SKM-1 (cell line): ENCODE measurements around the gene MAGEA11.
"Not testable (repeated sequence)": the region's sequence is repeated elsewhere in the genome, so short reads cannot be mapped to it uniquely, and the experiment has no call there.

Experiments used
- DNase-seq: peaks from one replicate; lab custom pipeline; 2025; ENCODE audit not compliant: unreplicated experiment; lab: John Stamatoyannopoulos, UW

The MAGEA11 gene

DNA sequence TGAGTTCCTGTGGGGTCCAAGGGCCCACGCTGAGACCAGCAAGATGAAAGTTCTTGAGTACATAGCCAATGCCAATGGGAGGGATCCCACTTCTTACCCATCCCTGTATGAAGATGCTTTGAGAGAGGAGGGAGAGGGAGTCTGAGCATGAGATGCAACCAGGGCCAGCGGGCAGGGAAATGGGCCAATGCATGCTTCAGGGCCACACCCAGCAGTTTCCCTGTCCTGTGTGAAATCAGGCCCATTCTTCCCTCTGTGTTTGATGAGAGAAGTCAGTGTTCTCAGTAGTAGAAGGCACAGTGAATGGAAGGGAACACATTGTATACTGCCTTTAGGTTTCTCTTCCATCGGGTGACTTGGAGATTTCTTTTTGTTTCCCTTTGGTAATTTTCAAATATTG is 4.8 kb downstream of the MAGEA11 start:
- no peak for DNase-seq

DNA sequence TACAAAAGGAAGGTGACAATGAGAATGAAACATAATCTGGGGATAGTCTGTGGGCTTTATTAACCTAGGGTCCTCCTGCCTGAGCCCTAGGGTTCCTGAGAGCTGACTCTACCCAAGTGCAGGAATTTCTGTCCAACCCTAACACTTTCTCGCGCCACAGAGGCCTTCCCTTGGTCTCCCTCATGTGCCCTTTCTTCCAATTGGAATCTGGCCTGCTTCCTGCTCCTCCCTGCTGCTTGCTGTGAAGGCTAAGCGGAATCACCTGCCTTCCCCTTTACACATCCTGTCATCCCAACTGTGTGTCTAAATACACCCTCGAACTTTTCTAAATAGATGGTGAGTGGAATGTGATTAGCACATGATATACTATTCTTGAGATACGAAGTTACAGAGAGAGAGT is 5.9 kb downstream of the MAGEA11 start:
- no peak for DNase-seq

DNA sequence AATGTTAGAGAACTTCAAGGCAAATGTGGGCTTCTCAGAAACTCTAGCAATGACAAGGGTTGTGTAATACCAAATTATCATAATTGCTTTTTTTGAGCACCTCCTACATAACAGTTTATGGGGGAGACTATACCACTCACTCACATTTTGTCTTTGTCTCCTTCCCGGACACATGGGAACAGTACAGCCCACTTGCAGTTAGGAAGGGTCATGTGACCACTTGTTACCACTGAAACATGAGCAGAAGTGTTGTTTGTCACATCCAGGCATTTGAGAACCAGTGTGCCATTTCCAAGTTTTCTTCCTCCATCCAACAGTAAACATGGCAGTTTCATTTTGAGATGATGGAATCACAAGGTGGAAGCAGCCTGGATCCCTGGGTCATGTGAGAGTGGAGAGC is 6.9 kb downstream of the MAGEA11 start:
- no peak for DNase-seq

DNA sequence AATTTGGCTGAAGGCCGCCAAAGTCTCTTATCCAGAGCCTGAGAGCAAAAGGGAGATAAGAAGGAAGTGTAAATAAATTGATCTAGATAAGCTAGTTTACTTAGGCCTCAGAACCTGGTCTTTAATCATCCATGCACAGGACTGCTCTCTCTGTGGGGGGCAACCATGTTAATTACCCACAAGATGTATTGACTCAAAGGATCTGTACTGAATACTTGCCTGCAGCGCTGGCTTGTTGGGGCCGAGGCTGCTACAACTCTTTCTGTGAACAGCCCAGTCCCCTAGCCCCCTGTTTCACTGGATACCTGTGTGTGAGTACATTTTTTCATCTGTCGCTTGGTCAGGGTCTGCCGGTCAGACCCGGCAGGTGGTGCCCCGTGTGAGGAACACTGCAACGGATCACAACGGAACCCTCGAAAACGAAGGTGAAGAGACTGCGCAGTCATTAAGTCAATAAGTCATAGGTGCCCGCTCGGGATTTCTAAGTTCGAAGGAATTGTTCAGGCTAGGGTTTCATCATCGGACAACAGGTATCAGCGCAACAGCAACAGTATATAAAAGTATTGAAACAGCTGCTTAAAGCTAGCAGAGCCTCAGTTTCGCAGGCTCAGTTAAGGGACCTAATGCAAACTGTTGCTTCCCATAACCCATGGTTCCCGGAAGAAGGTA is 8.3 kb downstream of the MAGEA11 start:
- DNase-seq: no peak

DNA sequence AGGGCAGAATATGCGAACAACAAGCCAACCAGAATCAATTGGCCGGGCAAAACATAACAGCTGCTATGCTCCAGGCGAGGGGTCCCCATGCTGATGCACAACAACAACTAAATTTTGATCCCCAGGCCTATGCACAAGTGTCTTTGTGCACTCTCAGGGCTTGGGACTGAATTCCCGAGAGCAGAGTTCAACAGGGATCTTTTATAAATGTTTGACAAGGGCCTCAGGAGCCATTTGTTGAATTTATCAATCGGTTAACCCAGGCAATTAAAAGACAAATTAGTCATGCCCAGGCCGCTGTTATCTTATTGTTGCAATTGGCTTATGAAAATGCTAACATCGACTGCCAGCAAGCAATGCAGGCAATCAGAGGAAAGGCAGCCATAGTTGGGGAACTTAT is 9.4 kb downstream of the MAGEA11 start:
- not testable (repeated sequence) for DNase-seq

DNA sequence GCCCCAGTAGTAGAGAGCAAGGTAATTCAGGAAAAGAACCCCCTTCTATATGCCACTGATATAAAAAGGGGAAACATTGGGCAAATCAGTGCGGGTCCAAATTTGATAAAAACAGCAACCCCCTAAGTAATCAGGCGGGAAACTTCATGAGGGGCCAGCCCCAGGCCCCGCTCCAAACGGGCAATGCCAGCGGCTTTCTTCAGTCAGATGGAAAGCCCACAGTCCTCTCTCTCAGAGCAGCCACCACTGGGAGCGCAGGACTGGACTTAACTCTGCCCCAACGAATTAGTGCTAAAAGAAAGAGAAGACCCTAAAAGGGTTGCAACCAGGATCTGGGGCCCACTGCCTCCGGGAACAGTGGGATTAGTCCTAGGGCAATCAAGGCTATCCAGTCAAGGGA is 9.9 kb downstream of the MAGEA11 start:
- no peak for DNase-seq

DNA sequence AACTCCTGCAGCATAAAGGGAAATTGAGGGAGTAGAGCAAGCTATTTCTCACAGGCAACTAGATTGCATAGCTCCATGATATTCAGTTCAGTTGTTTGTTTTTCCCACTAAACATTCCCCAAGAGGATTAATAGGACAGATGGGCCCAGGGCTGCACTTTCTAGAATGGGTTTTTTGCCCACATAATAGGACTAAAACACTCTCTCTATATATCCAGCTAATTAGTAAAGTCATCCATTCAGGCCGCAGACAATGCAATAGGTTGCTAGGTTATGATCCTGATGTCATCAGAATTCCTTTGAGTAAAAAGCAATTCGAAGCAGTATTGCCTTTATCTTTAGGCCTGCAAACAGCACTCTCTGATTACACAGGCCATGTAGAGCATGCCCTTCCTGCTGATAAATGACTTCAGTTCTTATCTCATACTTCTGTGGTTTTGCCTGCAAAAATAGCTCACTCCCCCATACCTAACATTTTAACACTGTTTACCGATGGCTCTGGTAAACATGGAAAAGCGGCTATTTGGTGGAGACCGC is 11.8 kb downstream of the MAGEA11 start:
- DNase-seq: not testable (repeated sequence)

DNA sequence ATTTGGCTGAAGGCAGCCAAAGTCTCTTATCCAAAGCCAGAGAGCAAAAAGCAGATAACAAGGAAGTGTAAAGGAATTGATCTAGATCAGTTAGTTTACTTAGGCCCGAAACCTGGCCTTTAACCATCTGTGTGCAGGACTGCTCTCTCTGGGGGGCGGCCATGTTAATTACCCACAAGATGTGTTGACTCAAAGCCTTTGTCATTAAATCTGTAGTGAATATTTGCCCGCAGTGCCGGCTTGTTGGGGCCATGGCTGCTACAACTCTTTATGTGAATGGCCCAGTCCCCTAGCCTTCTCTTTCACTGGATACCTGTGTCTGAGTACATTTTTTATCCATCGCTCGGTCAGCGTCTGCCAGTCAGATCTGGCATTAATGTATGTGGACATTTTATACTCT is 15.4 kb downstream of the MAGEA11 start:
- DNase-seq: not testable (repeated sequence)

DNA sequence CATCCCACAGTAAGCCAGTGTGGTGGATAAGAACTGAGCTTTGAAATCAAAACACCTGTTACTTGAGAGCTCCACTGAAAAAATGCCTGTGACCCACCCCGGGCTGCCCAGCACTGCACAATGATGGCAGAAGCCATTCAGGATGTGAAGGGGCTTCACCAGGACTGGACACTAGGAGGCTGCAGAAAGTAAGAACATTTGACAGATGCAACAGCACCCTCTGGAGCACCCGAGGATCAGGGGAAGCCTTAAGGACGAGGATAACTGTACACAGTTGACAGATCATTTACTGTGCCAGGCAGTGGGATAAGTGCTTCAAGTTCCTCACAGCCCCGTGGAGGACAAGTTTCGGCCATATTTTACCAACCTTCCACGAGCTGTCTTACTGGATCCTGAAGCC is 30.4 kb downstream of the MAGEA11 start:
- not testable (repeated sequence) for DNase-seq

DNA sequence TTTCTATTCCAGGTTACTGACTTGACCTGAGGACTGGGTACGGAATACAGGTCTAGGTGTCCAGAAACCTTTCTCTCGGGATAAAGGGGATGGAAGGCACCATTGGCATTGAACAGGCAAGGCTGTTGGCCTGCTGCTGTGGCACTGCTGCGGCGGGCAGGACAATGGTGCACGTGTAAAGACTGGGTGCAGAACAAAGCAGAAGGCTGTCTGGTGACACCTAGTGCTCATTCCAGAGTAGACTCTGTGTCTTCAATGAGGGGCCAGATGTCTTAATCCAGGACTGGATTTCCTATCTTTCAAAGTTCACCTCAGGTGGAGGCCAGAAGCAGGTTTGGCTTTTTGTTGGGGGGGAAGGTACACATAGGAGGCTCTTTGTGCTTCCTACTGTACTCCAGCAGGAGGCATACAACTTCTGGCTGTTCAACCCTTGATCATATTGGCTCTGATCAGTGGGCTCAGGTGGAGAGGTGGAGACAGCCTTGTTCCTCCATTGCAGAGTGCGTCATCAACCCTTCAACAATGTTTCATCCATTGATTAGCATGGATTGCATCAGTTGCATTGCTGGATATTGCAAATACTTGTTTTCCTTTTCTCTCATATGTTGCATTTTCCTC is 34.6 kb downstream of the MAGEA11 start:
- not testable (repeated sequence) for DNase-seq

DNA sequence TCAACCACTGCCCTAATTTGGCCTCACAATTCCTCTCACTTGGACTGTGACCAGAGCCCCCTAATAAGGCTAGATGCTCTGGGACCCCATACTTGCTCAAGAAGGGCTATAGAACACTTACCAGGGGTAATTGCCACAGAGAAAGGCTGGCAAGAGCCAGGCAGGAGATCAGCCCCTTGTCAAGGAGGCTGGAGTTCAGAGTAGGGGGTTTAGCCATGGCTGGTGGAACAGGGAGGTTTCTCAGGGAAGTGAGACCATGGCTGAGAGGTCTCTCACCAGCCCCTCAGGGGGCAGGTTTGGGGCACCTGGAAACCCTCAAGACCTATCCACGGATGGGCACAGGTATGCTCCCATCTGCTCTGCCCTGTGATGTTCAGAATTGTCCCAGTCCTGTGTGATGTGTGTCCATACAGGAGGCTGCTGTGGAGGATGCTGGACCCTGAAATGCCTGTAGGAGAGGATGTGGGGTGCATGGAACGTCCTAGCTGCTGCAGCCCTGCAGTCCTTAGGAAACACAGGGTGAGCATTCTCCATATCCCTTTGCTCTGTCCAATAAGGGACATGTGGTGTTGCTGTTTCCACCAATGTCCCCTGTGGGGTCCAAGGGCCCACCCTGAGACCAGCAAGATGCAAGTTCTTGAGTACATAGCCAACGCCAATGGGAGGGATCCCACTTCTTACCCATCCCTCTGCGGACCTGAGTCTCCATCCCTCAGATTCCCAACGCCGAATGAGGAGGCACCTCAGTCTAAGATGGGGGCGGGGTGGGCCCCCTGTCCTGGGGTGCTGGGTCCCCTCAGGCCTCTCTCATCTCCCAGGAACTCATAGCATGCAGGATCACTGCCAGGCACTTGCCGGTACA is 45.6 kb downstream of the MAGEA11 start:
- DNase-seq: no peak

DNA sequence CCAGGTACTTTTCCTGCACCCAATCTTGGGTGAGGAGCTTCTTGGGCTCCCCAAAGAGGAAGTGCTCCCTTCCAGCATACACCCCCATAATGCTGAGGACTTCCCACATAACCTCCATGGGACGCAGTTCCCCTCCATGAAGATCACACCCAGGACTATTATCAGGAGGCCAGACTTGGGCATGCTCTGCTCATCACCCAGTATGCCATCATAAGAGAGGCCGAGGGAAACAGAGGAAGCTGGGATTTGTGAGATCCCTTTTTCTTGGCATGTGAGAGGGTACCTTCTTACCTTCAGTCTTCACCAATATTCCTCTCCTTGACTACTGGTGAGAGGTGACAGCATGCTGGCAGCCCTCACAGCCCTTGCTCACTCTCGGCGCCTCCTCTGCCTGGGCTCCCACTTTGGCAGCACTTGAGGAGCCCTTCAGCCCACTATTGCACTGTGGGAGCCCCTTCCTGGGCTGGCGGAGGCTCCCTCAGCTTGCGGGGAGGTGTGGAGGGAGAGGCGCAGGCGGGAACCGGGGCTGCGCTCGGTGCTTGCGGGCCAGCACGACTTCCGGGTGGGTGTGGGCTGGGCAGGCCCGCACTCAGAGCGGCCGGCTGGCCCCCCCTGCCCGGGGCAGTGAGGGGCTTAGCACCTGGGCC is 46.3 kb downstream of the MAGEA11 start:
- no peak for DNase-seq

DNA sequence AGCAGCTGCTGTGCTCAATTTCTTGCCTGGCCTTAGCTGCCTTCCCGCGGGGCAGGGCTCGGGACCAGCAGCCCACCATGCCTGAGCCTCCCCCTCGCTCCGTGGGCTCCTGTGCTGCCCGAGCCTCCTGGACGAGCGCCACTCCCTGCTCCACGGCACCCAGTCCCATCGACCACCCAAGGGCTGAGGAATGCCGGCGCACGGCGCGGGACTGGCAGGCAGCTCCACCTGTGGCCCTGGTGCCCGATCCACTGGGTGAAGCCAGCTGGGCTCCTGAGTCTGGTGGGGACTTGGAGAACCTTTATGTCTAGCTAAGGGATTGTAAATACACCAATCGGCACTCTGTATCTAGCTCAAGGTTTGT is 46.8 kb downstream of the MAGEA11 start:
- DNase-seq: not testable (repeated sequence)

DNA sequence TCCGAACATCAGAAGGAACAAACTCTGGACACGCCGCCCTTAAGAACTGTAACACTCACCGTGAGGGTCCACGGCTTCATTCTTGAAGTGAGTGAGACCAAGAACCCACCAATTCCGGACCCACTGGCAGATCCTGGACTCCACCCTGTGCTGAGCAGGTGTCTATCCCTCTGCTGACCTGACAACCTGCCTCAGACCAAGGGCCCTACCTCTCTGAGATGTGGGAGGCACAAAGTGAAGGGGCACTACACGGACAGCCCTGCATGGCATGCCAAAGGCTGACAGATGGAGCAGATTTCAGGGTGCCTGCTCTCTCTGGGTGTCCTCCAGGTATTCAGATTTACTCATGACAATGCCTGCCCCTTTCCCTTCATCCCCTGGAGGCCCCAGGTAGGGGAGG is 48.0 kb downstream of the MAGEA11 start:
- no peak for DNase-seq

DNA sequence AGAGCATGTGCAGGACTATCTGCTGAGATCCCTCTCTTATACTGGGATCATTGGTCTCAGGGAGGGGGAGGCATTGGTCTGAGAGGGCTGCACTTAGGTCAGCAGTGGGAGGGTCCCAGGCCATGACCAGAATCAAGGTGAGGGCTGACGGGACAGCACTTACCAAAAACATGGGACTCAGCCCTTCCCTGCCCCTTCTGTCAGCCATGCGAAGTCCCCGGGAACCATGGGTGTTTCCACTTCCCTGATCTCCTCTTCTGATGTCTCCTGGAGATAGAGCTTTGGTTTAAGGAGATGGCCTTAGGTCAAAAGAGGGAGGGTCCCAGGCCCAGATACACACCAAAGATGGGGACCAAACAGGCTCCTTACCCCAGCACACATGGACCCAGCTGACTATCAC is 49.1 kb downstream of the MAGEA11 start:
- no peak for DNase-seq

DNA sequence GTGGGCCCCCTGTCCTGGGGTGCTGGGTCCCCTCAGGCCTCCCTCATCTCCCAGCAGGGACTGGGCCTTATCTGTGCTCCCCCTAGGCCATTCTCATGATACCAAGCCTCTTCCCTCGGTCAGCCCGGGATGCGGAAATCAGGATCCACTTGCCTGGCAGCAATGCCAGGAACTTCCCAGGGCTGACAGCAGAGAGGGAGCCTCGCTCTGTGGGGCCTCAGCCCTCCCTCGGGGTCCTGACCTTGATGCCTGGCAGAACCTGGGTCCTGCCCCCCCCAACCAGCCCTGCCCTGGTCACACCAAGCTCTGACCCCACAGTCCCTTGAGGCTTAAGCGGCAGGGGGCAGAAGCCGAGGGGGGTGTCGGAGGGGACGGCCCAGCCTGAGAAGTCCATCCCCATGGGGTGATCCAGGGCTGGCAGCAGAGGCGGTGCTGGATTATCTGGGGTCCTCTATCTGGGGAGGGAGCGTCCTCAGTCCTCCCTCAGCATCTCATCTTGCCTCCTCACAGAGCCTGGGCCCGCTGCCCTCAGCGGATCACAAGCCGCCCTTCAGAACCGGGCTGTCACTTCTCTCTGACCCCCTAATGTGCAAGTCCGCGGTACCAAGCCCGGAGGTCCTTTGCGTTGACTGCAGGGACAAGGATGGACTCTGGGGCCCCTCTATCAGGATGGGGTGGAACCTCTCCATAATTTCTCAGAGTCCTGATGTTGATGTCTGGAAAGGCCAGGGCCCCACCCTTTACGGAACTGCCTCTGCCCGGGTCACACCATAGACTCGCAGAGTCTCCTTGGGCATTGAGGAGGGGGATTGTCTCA is 50.2 kb downstream of the MAGEA11 start:
- not testable (repeated sequence) for DNase-seq

DNA sequence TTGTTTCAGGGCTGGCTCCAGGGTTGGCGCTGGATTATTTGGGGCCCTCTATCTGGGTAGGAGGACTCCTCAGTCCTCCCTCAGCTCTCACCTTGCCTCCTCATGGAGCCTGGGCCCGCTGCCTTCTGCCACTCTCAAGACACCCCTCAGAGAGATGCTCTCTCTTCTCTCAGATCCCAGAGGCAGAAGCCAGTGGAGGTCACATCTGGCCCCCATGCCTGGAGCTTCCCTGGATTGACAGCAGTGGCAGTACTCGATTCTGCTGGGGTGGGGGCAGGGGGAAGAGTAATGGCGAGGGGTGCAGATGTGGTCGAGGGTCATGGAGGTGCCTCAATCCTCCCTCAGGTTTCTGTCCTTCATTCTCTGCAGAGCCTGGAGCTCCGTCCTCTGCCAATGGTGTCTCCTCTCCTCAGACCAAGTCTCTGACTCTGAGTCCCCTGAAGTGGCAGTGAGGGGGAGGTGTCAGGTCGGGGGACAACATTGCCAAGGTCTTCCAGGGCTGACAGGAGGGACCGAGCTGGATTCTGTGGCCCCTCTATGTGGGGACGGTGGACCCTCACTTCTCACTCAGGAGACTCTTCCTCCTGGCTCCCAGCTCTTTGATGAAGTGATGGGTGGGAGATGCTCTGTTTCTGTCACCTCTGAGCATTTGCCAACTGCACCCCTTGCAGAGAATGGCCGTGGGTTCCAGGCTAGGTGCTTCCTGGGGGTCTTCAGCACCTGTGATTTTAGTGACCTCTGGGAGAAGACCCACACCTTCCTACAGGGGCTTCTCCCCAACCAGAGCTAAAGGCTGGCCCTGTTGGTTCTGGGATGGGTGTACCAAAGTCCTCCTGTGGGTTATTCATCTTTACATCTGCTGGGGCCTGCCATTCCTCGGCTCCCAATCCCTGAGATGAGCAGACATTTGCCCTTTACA is 51.1 kb downstream of the MAGEA11 start:
- no peak for DNase-seq
